OCI-LY3 (cell line): ENCODE results near the gene ISG20L2.

Experiments used
- CTCF ChIP-seq: fragments of 200-600, 300-600 bp; sonication (generic); IDR thresholded peaks from 2 replicates; pipeline ENCODE4 v1.5.1; 2014; ENCODE audit warnings: antibody characterized with exemption, low read length, low read depth
- EZH2phosphoT487 ChIP-seq: fragments of 200-600 bp; shearing (Covaris generic); IDR thresholded peaks from 2 replicates; pipeline ENCODE4 v1.6.1; 2018; ENCODE audit warnings: antibody characterized with exemption, mixed run types, low read depth

- TF ChIP-seq CTCF (peak; percentile 41; the same call in 1 of the 2 replicates), EZH2phosphoT487 (no peak)
These were observed 18.4 kb upstream of the ISG20L2 start for GRCh38 chr1:156746728-156747631.
